Endometrial microvascular endothelial cells (primary cell): ENCODE results near the gene IDH3A. TPM values are rescaled to one million over a fixed set of nuclear protein-coding genes. Genes with fewer than 3 reads are reported as not detected.

Experiments used
- in situ Hi-C: cut with HindIII; loops from 2 replicates; pipeline ENCODE4 v1.10.0; 2017; ENCODE audit warnings: low sequenced_read_pairs, low pct_unique_long_range_greater_than_20kb; ENCODE audit errors: inconsistent ontology term
- total RNA-seq: library from RNA; depleted of rRNA; stranded (reverse); fragments of >200 nt; gene quantifications from one replicate; pipeline ENCODE4 v1.2.3, GENCODE V29; 2015; ENCODE audit errors: inconsistent ontology term

The IDH3A gene
- total RNA-seq, 1 donor from 2014 or later, result 105 TPM

DNA sequence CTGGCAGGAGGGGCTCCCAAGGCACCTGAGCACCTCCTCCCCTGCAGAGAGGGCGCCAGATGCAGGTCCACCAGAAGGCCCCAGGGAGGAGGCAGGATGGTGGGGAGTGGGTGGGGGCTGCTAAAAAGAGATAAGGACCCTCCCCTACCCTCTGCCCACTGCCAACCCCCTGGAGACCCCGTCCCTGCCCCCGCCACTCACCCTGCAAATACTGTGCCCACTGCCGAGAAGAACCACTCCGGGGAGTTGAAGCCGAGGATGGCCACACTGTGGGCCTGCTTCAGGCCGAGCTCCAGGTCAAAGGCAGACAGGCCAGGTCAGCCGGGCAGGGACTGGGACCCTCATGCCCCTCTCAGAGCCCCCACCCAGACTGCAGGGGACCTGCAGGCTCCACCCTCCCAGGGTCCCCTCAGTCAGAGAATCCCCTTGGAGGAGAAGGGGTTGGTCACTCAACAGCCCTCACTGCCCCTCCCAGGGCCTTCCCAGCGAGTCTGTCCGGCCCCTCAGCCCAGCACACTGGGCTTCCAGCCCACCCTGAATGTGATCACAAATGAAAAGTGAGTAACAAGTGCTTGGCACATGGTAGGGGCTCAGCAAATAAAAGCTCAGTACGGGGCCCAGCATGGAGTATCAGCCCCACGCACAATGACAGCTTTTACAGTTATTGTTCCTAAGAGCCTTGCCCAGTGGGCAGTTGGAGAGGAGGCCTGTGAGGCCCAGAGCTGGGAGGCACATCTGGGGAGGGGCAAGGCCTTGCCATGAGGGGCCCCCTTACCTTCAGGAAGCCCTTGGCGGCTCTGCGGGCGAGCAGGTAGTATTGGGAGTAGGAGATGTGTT is 44.8 kb downstream of the IDH3A start:
- in situ Hi-C loops, result no loop called here

DNA sequence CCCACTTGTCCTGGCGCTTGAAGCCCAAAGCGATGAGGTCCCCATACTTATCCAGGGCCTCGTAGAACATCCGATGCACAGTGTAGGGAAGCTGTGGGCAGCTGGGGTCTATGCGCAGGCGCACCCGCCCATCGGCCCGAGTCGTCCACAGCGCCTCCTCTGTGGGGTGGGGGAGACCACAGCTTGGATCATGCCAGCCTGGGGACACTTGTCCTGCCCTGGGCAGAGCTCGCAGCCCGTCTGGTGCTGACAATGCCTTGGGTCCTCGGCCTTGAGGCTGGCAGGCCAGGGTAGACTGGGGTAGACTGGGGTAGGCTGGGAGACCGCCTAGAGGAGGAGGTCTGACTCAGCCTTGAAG is 45.4 kb downstream of the IDH3A start:
- in situ Hi-C loops, result no loop called here

DNA sequence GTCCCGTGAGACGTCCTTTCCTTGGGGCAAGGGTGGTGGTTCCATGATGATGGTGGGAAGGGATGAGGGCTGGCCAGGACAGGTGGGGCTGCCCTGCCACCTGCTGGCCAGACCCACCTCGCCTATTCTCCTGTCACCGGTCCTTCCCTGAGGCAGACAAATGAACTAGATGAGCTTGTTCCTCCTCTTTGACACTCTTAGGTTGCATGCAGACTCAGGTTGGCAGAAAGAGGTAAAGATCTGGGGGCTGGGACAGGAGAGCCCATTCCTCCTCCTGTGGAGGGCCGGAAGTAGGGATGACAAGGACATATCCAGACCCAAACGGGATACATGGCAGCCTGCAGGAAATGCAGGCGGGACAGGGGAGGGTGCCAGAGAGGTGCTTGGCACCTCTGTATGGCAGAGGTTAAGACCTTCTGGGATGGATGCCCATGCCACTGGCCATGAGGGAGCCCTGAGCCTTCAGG is 46.6 kb downstream of the IDH3A start:
- in situ Hi-C loops, result no loop called here

DNA sequence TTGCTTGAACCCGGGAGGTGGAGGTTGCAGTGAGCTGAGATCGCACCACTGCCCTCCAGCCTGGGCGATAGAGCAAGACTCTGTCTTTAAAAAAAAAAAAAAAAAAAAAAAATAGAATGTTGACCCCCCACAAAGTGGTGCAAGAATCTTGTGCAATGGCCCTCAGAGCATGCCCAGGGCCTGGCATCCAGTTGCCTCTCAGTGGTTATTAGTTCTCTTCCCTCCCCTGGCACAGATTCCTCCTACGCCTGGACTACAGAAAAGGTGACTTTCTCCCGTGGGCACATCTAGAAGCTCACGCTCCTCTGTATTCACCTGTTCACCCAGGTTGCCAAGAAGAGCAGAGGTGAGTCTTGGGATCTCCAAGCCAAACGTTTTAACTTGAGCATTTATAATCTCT is 48.5 kb downstream of the IDH3A start:
- in situ Hi-C loops, result no loop called here

DNA sequence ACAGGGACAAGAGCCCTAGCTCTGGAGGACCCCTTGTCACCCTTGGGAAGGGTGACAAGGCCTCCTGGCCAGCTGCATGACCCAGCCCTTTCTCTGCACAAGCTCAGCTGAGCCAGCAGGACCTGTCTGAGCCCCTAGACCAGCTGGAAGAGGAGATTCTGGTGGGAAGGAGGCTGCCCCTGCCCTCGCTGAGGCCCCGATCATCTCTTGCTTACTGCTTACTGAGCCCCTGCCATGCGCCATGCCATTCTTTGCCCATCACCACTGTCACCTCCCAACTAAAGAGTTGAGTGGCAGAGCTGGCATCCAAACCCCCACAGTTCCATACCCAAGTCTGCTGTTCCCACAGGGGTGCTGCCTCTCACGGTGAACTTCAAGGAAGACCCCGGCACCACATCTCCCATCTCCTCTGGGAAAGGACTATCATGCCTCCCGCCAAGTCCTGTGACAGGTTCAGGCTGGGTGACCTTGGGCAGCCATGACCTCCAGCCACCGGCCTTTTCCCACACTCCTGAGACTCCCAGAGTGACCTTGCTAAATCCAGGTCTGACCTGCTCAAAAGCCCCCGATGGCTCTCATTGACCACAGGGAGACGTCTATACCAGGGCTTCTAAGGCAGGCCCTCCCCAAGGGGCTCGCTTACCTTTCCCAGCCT is 51.2 kb downstream of the IDH3A start:
- in situ Hi-C loops, result no loop called here

DNA sequence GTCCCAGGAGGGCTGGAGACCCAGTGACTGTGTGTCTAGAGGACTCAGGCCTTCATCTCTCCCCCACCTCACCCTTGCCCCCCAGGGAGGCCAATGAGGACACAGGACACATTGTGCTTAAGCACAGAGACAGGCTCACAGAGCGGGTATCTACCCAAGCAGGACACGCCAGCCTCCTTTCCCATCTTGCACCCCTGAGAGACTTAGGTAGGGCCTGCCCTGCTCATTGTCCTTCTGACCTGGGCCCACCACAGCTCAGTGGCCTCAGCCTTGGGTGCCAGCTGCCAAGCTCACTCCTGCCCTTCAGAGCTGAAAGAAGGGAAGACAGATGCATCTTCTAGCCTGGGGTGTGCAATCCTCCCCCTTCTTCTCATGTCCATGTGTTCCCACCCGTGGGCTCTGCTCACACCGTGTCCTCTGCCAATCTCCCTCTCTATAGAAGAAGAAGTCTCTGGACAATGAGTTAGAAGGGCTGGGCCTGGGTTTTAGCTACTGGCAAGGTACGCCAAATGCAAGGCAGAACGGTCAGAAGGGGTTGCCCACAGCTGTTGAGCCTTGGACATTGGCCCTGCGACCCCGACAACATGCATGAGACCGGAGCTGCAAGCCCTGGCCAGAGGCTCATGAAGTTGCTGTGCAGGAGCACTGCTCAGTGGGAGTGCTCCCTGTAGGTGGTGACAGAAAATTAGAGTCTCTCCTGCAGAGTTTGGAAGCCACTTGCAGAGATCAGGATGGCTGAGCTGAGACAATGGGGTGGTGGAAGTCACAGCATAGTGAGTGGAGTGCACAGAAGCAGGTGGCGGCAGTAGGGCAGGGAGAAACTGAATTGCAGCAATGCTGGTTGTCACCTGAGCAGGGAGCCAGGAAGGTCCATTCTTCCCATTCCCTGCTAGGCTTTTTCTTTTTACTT is 52.4 kb downstream of the IDH3A start:
- in situ Hi-C loops, result no loop called here

DNA sequence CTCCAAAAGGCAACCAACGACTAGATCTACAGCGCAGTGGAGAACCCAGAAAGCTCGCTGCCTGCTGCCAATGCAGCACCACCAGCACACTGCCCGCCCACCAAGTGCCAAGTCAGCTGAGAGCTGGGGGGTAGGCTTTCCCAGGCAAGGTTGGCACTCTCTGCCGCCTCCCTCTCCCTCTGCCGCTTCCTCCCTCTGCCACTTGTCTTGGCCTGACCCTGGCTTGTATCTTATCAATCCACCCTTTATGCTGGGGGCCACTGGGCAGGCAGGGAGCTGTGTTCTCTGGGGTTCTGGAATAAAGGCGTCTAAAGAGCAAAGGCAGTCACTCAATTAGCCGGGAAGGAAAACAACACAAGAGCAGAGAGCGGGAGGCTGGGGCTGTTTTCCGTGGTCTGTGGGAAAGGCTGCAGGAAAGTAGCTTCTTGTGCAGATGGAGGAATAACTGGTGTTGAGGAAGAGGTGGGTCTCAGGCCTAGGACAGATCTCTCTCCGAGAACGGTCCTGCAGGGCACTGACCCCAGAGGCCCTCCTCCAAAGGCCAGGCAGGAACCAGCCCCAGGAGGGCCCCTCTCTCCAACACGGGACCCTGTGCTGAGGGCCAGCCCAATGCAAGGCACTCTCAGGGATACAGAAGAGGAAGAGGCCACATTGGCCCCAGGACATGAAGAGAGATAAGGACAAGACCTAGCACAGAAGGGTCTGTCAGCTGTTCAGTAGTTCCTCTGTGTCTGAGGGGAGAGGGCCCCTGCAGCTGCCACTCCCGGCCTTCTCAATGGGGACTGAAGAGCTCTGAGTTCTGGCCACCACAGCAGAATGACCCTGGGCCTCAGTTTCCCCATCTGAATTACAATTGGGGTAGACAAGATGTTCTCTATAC is 54.4 kb downstream of the IDH3A start:
- in situ Hi-C loops, result no loop called here

DNA sequence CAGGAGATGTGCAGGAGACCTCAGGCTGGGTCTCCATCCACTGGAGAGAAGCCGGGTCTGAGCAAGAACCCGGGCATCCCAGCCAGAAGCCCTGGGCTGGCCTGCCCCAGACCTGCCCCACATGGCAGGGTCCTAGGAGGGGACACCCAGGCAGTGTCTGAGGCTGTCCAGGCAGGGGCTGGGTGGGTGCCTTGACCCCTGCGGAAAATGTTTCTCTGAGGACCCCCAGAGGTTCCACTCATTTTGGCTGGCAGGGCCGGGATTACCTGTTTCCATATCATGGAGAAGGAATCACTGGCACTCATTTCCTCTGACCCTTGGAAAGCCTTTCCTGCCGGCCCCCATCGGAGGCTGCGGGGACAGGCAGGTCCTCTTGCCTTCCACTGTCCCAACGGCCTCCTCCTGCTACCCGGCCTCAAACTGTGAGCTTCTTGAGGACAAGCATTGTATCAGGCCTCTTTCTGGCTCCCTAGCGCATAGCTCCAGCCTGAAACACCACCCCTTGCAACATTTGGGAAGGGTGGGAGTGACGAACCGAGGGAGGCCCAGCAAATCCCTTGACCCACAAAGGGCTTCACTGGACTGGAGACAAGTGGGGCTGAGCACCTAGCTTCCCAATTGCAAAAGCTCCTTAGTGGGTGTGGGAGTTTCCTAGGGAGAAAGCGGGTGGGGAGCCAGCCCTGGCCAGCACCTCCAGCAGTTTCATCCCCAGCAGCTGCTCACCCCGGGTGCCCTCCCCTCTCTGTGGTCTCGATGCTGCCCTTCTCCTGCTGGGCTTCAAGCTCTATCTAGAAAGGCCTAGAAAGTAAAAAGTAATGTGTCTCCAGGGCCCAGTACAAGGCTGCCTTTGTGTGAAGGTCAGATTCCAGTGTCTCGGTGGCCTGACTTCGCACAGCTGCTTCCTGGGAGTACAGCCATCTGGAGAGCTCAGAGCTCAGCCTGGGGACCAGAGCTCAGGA is 55.5 kb downstream of the IDH3A start:
- in situ Hi-C loops, result no loop called here

DNA sequence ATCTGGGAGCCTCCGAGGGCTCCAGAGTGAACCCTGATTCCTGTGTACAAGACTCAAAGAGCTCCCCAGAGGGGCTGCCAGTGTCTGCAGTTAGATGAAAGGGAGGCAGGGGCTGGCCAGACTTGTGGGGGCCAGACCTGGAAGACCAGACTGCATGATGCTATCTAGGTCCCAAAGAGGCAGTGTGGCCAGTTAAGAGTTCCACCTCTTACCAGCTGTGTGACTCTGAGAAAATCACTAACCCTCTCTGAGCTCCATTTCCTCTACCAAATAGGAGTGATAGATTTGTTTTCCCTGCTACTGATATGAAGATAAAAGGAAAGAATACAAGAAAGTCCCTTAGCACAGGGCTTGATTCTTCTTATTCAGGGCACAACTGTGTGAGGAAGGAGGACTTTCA is 56.2 kb downstream of the IDH3A start:
- in situ Hi-C loops, result no loop called here

DNA sequence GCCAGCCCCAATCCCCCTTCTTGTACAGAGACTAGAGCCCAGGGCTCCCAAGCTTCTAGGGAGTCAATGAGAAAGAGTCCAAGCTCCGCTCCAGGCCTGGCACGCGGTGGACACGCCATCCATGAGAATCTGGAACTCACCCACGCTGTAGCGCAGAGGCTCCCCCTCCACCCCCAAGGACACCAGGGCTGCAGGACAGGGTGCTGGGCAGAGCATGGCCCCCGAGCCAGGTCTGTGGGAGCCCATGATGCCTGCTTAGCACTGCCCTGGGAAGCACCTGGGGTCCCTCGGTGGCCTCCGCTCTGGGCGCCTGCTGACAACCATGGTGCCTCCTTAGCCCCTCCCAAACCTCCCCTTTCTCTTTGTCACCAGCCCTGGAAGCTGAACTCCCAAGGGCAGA is 56.7 kb downstream of the IDH3A start:
- in situ Hi-C loops, result no loop called here

DNA sequence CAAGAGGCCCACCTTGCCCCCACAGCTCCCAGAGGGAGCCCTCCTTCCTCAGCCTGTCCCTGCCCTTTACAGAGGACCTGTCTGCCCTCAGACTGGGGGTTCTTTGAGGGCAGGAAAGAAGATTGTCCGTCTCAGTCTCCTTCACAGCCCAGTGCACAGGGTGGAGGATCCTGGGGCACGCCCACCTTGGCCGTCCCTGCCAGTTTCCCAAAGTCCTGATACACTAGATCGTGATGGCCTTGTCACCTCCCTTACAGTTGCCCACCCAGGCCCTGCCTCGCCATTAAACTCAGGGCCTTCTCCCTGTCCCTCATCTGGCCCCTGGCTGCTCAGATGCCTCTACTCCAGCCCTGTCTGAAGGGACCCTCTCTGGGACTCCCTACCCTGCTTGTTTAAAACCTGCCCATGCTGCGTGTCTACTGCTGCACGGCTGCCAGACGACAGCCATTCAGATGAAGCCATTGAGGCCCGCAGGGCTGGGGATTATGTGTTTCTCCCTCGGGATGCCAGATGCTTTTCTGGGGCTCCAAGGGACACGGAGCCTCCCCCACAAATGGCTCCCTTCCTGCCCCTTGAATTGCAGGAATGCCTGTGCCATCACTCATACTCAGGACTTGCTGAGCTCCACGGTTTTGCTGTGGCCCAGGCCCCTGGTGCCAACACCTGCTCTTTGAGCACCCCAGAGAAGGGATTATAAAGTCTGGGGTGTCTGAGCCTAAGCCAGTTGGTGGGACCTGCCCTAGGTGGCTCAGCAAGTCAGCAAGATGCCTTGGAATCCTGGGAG is 57.4 kb downstream of the IDH3A start:
- in situ Hi-C loops, result no loop called here

DNA sequence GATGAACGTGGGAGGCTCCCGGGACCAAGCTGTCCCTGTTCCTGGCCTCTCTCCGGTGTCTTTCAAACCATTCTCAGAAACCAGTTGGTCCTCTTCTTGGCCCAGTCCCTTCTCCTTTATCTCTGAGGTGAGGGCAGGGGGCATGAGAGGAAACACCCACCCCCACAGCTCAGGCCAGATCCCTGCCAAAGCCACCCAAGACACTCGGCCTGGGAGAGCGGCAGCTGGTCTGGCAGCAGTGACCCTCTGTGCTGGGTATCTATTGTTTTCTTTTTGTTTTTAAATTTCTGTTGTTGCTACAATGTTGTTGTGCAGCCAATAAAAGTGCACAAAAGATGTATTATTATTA is 57.9 kb downstream of the IDH3A start:
- in situ Hi-C loops, result no loop called here

DNA sequence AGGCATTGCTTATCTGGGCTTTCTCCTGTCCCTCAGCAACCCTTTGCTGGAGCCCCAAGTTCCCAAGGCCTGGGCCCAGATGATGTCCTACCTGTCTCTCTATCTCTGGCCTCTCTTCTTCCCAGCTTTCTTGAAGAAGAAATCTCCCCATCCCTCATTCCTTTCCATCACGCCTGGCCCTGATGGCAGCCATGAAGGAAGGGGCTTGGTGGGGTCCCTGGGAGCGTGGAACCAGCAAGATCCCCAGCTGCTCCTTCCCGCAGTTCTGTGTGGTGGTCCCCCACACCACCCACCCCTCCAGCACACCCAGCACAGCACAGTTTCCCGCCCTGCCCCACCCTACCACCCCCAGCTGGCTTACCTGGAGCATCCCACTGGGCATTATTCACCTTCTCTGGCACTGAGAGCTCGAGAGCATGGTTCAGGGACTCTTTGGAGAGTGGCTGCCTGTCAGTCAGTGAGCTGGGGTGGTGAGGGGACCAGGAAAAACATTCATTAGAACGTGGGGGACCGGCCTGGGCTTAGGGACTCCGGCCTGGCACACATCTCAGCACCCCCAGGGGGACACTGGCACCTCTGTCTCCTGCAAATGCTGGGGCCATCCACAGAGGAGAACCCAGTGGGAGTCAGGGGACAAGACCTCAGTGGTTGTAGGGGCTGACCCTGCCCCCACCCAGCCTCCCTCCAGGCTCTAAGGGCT is 58.6 kb downstream of the IDH3A start:
- in situ Hi-C loops, result no loop called here

DNA sequence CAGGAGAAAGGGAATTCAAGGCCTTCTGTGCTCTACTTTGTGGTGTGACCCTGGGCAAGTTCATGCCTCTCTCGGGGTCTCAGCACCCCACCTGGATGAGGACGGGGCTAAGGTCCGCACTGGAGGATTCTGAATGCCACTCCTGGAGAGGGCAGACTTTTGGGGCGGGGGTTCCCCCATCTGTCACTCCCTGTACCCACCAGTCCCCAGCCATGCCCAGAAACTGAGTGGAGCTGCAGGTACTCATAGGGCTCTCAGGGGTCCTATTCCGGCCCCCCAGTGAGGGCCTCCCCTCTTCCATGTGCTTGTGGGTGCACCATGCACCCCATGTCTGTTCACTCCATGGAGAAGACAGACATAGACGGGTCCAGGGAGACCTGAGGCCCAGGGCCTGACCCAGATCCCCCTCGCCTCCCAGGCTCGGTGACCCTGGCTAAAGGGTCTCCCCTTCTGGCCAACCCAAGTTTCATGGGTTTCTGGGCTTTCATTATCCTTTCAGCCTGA is 59.2 kb downstream of the IDH3A start:
- in situ Hi-C loops, result no loop called here

DNA sequence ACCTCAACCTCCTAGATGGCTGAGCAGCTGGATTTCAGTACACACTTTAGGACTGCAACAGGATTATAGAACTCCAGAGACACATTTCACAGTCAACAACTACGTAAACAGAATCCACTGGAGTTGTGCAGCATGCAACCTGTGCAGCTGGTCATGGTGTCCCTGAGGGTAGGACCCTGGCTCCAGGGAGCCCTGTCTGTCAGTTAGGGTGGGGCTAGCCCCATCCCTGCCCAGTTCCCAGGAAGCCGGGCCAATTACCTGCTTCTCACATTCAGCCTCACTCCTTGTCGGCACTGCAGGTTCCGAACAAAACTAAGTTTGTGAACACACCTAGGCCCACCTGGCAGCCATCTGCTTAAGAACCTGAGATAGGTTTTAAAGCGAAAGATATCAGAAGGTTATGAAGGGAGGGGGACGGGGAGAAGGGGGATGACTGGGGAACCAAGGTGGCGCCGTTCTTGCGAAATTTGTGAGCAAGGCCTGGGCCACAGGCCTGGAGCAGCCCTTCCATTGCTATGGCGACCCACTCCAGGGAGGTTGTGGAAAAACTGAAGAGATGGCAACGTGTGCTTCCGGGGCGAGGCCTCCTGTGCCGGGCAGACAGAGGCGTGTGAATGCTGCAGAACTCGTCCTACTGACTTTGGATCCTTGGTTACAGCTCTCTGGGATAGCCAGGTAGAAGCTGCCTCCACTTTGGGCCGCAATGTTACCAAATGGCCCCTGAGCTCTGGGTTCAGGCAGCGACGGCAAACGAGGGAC is 59.9 kb downstream of the IDH3A start:
- in situ Hi-C loops, result no loop called here
